ENCODE measurements around the gene P2RY8.

P2RY8 gene

GRCh38 chrX:1527457-1527856 lies 9.5 kb downstream of the P2RY8 start:
- H3K4me3 ChIP-seq (ENCODE audit: low read length) = no peak overlapping the region
- H3K4me2 ChIP-seq (ENCODE audit: low read depth, low read length) = no peak overlapping the region
- H4K20me1 ChIP-seq (ENCODE audit: insufficient read depth, low read length) = peaks cover 9% of the 10 kb centered on the region
- H3K4me1 ChIP-seq (ENCODE audit: low read length) = peaks cover 7% of the 10 kb centered on the region
- no peaks in the 10 kb centered on the region for H3K27me3 ChIP-seq (replicated peaks; ENCODE audit: insufficient read depth, low read length)
- H2AFZ ChIP-seq (ENCODE audit: low read length) = no peak overlapping the region
- H3F3A ChIP-seq (ENCODE audit: insufficient read depth, low read length) = peaks cover 6% of the 10 kb centered on the region; the same call in 1 of the 2 replicates
- DNase-seq = no peak
- no peak overlapping the region for H3K27ac ChIP-seq (ENCODE audit: low read length)
- H3K9me3 ChIP-seq (replicated peaks; ENCODE audit: insufficient read depth, low read length) = no peaks in the 10 kb centered on the region
- no peak overlapping the region for H3K9ac ChIP-seq (ENCODE audit: low read length)
- no peaks in the 10 kb centered on the region for H3K9me2 ChIP-seq (replicated peaks; ENCODE audit: insufficient read depth, low read length)
- H3K36me3 ChIP-seq (replicated peaks; ENCODE audit: insufficient read depth, low read length) = no peaks in the 10 kb centered on the region
- peaks cover 91% of the 10 kb centered on the region for H3K79me2 ChIP-seq (ENCODE audit: low read length)
- TF ChIP-seq, protein P1, sequence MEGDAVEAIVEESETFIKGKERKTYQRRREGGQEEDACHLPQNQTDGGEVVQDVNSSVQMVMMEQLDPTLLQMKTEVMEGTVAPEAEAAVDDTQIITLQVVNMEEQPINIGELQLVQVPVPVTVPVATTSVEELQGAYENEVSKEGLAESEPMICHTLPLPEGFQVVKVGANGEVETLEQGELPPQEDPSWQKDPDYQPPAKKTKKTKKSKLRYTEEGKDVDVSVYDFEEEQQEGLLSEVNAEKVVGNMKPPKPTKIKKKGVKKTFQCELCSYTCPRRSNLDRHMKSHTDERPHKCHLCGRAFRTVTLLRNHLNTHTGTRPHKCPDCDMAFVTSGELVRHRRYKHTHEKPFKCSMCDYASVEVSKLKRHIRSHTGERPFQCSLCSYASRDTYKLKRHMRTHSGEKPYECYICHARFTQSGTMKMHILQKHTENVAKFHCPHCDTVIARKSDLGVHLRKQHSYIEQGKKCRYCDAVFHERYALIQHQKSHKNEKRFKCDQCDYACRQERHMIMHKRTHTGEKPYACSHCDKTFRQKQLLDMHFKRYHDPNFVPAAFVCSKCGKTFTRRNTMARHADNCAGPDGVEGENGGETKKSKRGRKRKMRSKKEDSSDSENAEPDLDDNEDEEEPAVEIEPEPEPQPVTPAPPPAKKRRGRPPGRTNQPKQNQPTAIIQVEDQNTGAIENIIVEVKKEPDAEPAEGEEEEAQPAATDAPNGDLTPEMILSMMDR (IDR thresholded peaks at IDR 0.05; ENCODE audit: low read length) = no peak
- TF ChIP-seq EZH2 (optimal IDR thresholded peaks at IDR 0.05; ENCODE audit: low read depth, low read length) (no peak), EZH2phosphoT487 (IDR thresholded peaks at IDR 0.05; ENCODE audit: low read length) (no peak)

DNA sequence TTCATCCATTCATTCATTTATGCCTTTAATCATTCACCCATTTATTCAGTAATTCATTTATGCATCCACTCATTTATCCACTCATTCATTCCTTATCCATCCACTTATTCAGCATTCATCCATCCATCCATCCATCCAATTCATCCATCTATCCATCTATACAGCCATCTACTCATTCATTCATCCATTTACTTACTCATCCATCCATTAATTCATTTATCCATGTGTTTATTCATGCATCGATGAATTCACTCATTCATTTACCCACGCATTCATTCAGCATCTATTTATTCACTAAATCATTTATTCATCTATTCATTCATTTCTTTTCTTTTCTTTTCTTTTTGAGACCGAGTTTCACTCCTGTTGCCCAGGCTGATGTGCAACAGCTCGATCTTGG lies 10.4 kb downstream of the P2RY8 start:
- peaks cover 6% of the 10 kb centered on the region for H3K4me1 ChIP-seq (ENCODE audit: low read length)
- H3K4me2 ChIP-seq (ENCODE audit: low read depth, low read length) = no peak overlapping the region
- no peaks in the 10 kb centered on the region for H3K9me3 ChIP-seq (replicated peaks; ENCODE audit: insufficient read depth, low read length)
- H3F3A ChIP-seq (ENCODE audit: insufficient read depth, low read length) = peaks cover 11% of the 10 kb centered on the region; the same call in 1 of the 2 replicates
- peaks cover 84% of the 10 kb centered on the region for H3K79me2 ChIP-seq (ENCODE audit: low read length)
- H4K20me1 ChIP-seq (ENCODE audit: insufficient read depth, low read length) = peaks cover 6% of the 10 kb centered on the region
- no peak overlapping the region for H3K9ac ChIP-seq (ENCODE audit: low read length)
- H2AFZ ChIP-seq (ENCODE audit: low read length) = no peak overlapping the region
- no peaks in the 10 kb centered on the region for H3K9me2 ChIP-seq (replicated peaks; ENCODE audit: insufficient read depth, low read length)
- TF ChIP-seq EZH2 (optimal IDR thresholded peaks at IDR 0.05; ENCODE audit: low read depth, low read length) (no peak), EZH2phosphoT487 (IDR thresholded peaks at IDR 0.05; ENCODE audit: low read length) (no peak)
- no peak overlapping the region for H3K4me3 ChIP-seq (ENCODE audit: low read length)
- no peaks in the 10 kb centered on the region for H3K36me3 ChIP-seq (replicated peaks; ENCODE audit: insufficient read depth, low read length)
- DNase-seq = no peak
- H3K27ac ChIP-seq (ENCODE audit: low read length) = no peak overlapping the region
- H3K27me3 ChIP-seq (replicated peaks; ENCODE audit: insufficient read depth, low read length) = no peaks in the 10 kb centered on the region

- H3K27me3 ChIP-seq (replicated peaks; ENCODE audit: insufficient read depth, low read length) = no peaks in the 10 kb centered on the region
- H3K79me2 ChIP-seq (ENCODE audit: low read length) = peaks cover 83% of the 10 kb centered on the region
- no peak for DNase-seq
- no peak overlapping the region for H2AFZ ChIP-seq (ENCODE audit: low read length)
- no peaks in the 10 kb centered on the region for H3K9me3 ChIP-seq (replicated peaks; ENCODE audit: insufficient read depth, low read length)
- H3K36me3 ChIP-seq (replicated peaks; ENCODE audit: insufficient read depth, low read length) = no peaks in the 10 kb centered on the region
- TF ChIP-seq, protein P1 (IDR thresholded peaks at IDR 0.05; ENCODE audit: low read length) = no peak
- TF ChIP-seq EZH2 (optimal IDR thresholded peaks at IDR 0.05; ENCODE audit: low read depth, low read length) (no peak), EZH2phosphoT487 (IDR thresholded peaks at IDR 0.05; ENCODE audit: low read length) (no peak)
- no peak overlapping the region for H3K27ac ChIP-seq (ENCODE audit: low read length)
- no peak overlapping the region for H3K9ac ChIP-seq (ENCODE audit: low read length)
- no peaks in the 10 kb centered on the region for H3K9me2 ChIP-seq (replicated peaks; ENCODE audit: insufficient read depth, low read length)
- no peak overlapping the region for H3K4me2 ChIP-seq (ENCODE audit: low read depth, low read length)
- H3K4me3 ChIP-seq (ENCODE audit: low read length) = no peak overlapping the region
- H3F3A ChIP-seq (ENCODE audit: insufficient read depth, low read length) = peaks cover 13% of the 10 kb centered on the region; the same call in 1 of the 2 replicates
- peaks cover 9% of the 10 kb centered on the region for H3K4me1 ChIP-seq (ENCODE audit: low read length)
- no peaks in the 10 kb centered on the region; the same call in 1 of the 2 replicates for H4K20me1 ChIP-seq (ENCODE audit: insufficient read depth, low read length)
Observed at GRCh38 chrX:1525583-1526355, 11.2 kb downstream of the P2RY8 start.

All from MM.1S (cell line).